SK-N-SH (cell line): ENCODE data around the gene STK39. TPM values are rescaled to one million over a fixed set of nuclear protein-coding genes. Genes with fewer than 3 reads are reported as not detected.

Experiments used
- CTCF ChIA-PET: fragments of 300-600, 350-600 bp; formaldehyde crosslinking; extraction: SDS; loops from one replicate; lab custom pipeline; 2021; lab: Yijun Ruan, JAX
- POLR2A ChIA-PET: fragments of 350-600 bp; sonication (Branson Sonifier 250); formaldehyde crosslinking; extraction: SDS; loops from one replicate; lab custom pipeline; 2020; ENCODE audit warnings: antibody characterized with exemption, inconsistent platforms; lab: Yijun Ruan, JAX
- DNase-seq: peaks from one replicate; pipeline ENCODE4 v3.0.0; 2012
- H2AFZ ChIP-seq: fragments of 200-600 bp; sonication (generic); 2 replicates; pipeline ENCODE4 v1.8.1; 2016; ENCODE audit warnings: antibody characterized with exemption, mild to moderate bottlenecking, low read depth
- H3F3A ChIP-seq: fragments of 200-600 bp; sonication (generic); replicated peaks from 2 replicates; pipeline ENCODE3; 2016; ENCODE audit warnings: antibody characterized with exemption, mild to moderate bottlenecking; ENCODE audit not compliant: insufficient read depth
- H3K27ac ChIP-seq, 2 experiments: fragments of 200-500 bp in 1 of 2; fragments of 200-600 bp in 1 of 2; sonication (Bioruptor generic) in 1 of 2; sonication (generic), shearing (Covaris generic) in 1 of 2; 2 replicates each; pipeline versions ENCODE4 v1.5.1 to v1.6.1; 2014 to 2016; ENCODE audit warnings: low read depth in 2 of 2, inconsistent platforms in 1 of 2, low read length in 1 of 2, mild to moderate bottlenecking in 1 of 2, mixed read lengths in 1 of 2
- H3K27me3 ChIP-seq: fragments of 200-600 bp; sonication (generic), shearing (Covaris generic); 2 replicates; pipeline ENCODE4 v1.6.1; 2016; ENCODE audit warnings: mixed run types; ENCODE audit not compliant: insufficient read depth
- H3K36me3 ChIP-seq, 2 experiments: fragments of 200-500 bp in 1 of 2; fragments of 200-600 bp in 1 of 2; sonication (Bioruptor generic) in 1 of 2; sonication (generic) in 1 of 2; replicated peaks in 1 of 2; 2 replicates each; pipeline versions ENCODE3 to v1.5.1; 2014 to 2016; ENCODE audit warnings: low read length in 1 of 2, mild to moderate bottlenecking in 1 of 2; ENCODE audit not compliant: insufficient read depth in 2 of 2, control insufficient read depth in 1 of 2
- H3K4me1 ChIP-seq, 2 experiments: fragments of 200-500 bp in 1 of 2; fragments of 200-600 bp in 1 of 2; sonication (Bioruptor generic) in 1 of 2; sonication (generic), shearing (Covaris generic) in 1 of 2; 2 replicates each; pipeline versions ENCODE4 v1.5.1 to v1.6.1; 2014 to 2016; ENCODE audit warnings: low read depth in 1 of 2, low read length in 1 of 2, mixed run types in 1 of 2; ENCODE audit not compliant: insufficient read depth in 2 of 2, control insufficient read depth in 1 of 2
- H3K4me2 ChIP-seq: fragments of 200-600 bp; sonication (generic), shearing (Covaris generic); 2 replicates; pipeline ENCODE4 v1.6.1; 2017; ENCODE audit warnings: mixed run types
- H3K4me3 ChIP-seq, 2 experiments: fragments of 200-500 bp in 1 of 2; fragments of 200-600 bp in 1 of 2; sonication (Bioruptor generic) in 1 of 2; sonication (generic), shearing (Covaris generic) in 1 of 2; 2 replicates each; pipeline versions ENCODE4 v1.5.1 to v1.8.1; 2014 to 2016; ENCODE audit warnings: low read depth in 2 of 2, inconsistent platforms in 1 of 2, low read length in 1 of 2, mild to moderate bottlenecking in 1 of 2, mixed read lengths in 1 of 2, moderate library complexity in 1 of 2
- H3K79me2 ChIP-seq: fragments of 200-600 bp; sonication (generic); 2 replicates; pipeline ENCODE4 v1.8.1; 2017; ENCODE audit warnings: mild to moderate bottlenecking; ENCODE audit not compliant: insufficient read depth
- H3K9ac ChIP-seq: fragments of 200-600 bp; sonication (generic); 2 replicates; pipeline ENCODE4 v1.6.1; 2017; ENCODE audit warnings: mixed run types
- H3K9me2 ChIP-seq: fragments of 200-600 bp; sonication (generic); 2 replicates; pipeline ENCODE4 v1.6.1; 2017; ENCODE audit warnings: mixed run types
- H3K9me3 ChIP-seq: fragments of 200-600 bp; sonication (generic); 2 replicates; pipeline ENCODE4 v1.6.1; 2017; ENCODE audit warnings: mixed run types, mild to moderate bottlenecking, moderate library complexity
- H4K20me1 ChIP-seq: fragments of 200-600 bp; sonication (generic); 2 replicates; pipeline ENCODE4 v1.6.1; 2017; ENCODE audit warnings: mild to moderate bottlenecking, mixed run types; ENCODE audit not compliant: insufficient read depth
- CHD2 ChIP-seq: fragments of 150-350 bp; IDR thresholded peaks from 2 replicates; pipeline ENCODE4 v1.6.1; 2018; ENCODE audit warnings: low read length; ENCODE audit not compliant: partially characterized antibody
- ELF1 ChIP-seq: IDR thresholded peaks from 2 replicates; pipeline ENCODE4 v1.4.0; 2012
- FOXJ3 ChIP-seq: sonication (generic); formaldehyde crosslinking; IDR thresholded peaks from 2 replicates; pipeline ENCODE4 v1.5.1; 2020; ENCODE audit warnings: mild to moderate bottlenecking, missing genetic modification reagents
- FOXM1 ChIP-seq: IDR thresholded peaks from 2 replicates; pipeline ENCODE4 v1.4.0; 2012; ENCODE audit warnings: low read depth, mild to moderate bottlenecking
- GABPA ChIP-seq: IDR thresholded peaks from 2 replicates; pipeline ENCODE4 v1.4.0; 2012; ENCODE audit warnings: low read depth, mild to moderate bottlenecking
- JUND ChIP-seq: IDR thresholded peaks from 2 replicates; pipeline ENCODE4 v1.4.0; 2012
- MAX ChIP-seq: IDR thresholded peaks from 2 replicates; pipeline ENCODE4 v1.4.0; 2012; ENCODE audit warnings: low read depth
- MXI1 ChIP-seq: IDR thresholded peaks from 2 replicates; pipeline ENCODE4 v1.6.1; 2012; ENCODE audit warnings: mild to moderate bottlenecking, low read depth, low read length, improper control_type of control experiment
- NFIC ChIP-seq: IDR thresholded peaks from 2 replicates; pipeline ENCODE4 v1.4.0; 2012; ENCODE audit warnings: borderline replicate concordance
- RAD21 ChIP-seq: IDR thresholded peaks from 2 replicates; pipeline ENCODE4 v1.6.1; 2012; ENCODE audit warnings: mild to moderate bottlenecking, low read length
- REST ChIP-seq: IDR thresholded peaks from 2 replicates; pipeline ENCODE4 v1.6.1; 2012; ENCODE audit warnings: mild to moderate bottlenecking, low read depth, low read length, moderate library complexity
- RXRA ChIP-seq: IDR thresholded peaks from 2 replicates; pipeline ENCODE4 v1.4.0; 2012; ENCODE audit warnings: low read depth, mild to moderate bottlenecking, borderline replicate concordance
- SIN3A ChIP-seq: IDR thresholded peaks from 2 replicates; pipeline ENCODE4 v1.6.1; 2012; ENCODE audit warnings: low read depth, mild to moderate bottlenecking, low read length, moderate library complexity, borderline replicate concordance
- SMC3 ChIP-seq: IDR thresholded peaks from 2 replicates; pipeline ENCODE4 v1.6.1; 2012; ENCODE audit warnings: low read depth, low read length, improper control_type of control experiment
- TCF12 ChIP-seq: IDR thresholded peaks from 2 replicates; pipeline ENCODE4 v1.4.0; 2012
- USF1 ChIP-seq: IDR thresholded peaks from 2 replicates; pipeline ENCODE4 v1.4.0; 2012; ENCODE audit warnings: low read depth, borderline replicate concordance
- USF2 ChIP-seq: fragments of 150-350 bp; IDR thresholded peaks from 2 replicates; pipeline ENCODE4 v1.6.1; 2017; ENCODE audit warnings: antibody characterized with exemption, low read length, low read depth, borderline replicate concordance
- WGBS: methylation state at CpG from one replicate; pipeline ENCODE4 v1.1.6; 2017; ENCODE audit warnings: low lambda C conversion rate; 5-methylcytosine and 5-hydroxymethylcytosine counted together
- polyA plus RNA-seq, 3 experiments: library from polyadenylated mRNA; depleted of rRNA; stranded (reverse); fragments of >200 nt; gene quantifications; 2 replicates each; pipeline ENCODE4 v1.2.3, GENCODE V29; 2012

STK39 gene
- polyA plus RNA-seq, 1 of the 3 experiments (the other 2 are of a cell fraction) = 9.6 TPM

- H3F3A ChIP-seq = no peaks in the 10 kb centered on the region
- no peak overlapping the region for H3K4me2 ChIP-seq
- no peaks in the 10 kb centered on the region for H3K27me3 ChIP-seq
- no peak overlapping the region for H3K4me3 ChIP-seq
- POLR2A ChIA-PET = no interaction called here
- no peak overlapping the region for H3K9ac ChIP-seq
- H3K27ac ChIP-seq = no peak overlapping the region
- H3K9me2 ChIP-seq = no peaks in the 10 kb centered on the region
- no peak for TF ChIP-seq CHD2
- TF ChIP-seq REST = no peak
- TF ChIP-seq USF1 = no peak
- TF ChIP-seq SMC3 = no peak
- no peak for TF ChIP-seq RXRA
- no peak for TF ChIP-seq MAX
- no peak for TF ChIP-seq JUND
- no peak for TF ChIP-seq USF2
- no peak for TF ChIP-seq TCF12
- TF ChIP-seq MXI1 = no peak
- TF ChIP-seq FOXJ3 = no peak
- no peak for TF ChIP-seq RAD21
- TF ChIP-seq SIN3A = no peak
- no peak for TF ChIP-seq ELF1
- no peak for TF ChIP-seq FOXM1
- TF ChIP-seq GABPA = no peak
- TF ChIP-seq NFIC = no peak
- TF ChIP-seq, all 33 proteins: peak for 0
- peaks cover 0 to 4% of the 10 kb centered on the region in 2 experiments; a peak in 2 of 4 replicates for H3K4me1 ChIP-seq
- CTCF ChIA-PET = interaction anchor here (1.0 to 1.9 kb wide), 3 partner anchors 26 to 130 kb away, joined by 3 to 4 read pairs (median 3); no protein-coding TSS in a partner anchor
- H3K9me3 ChIP-seq = no peaks in the 10 kb centered on the region
- no peaks in the 10 kb centered on the region for H3K79me2 ChIP-seq
- H4K20me1 ChIP-seq = no peaks in the 10 kb centered on the region
- DNase-seq = no peak
- WGBS = 91% methylated on average over 8 of the region's 8 CpGs
- H2AFZ ChIP-seq = no peak overlapping the region
- peaks cover 0 to 2% of the 10 kb centered on the region in 2 experiments for H3K36me3 ChIP-seq
These were observed 156.8 kb downstream of the STK39 start for GRCh38 chr2:168090366-168091135.
